T-helper 2 cell treated with Interferon-gamma antibody and Interleukin-4, amounts not matched to agents 100 ng/mL and 5 ng/mL, for 36 hours (primary cell): ENCODE measurements around the gene EPHA6. TPM values are rescaled to one million over a fixed set of nuclear protein-coding genes. Genes with fewer than 3 reads are reported as not detected.
"Not testable (repeated sequence)": the region's sequence is repeated elsewhere in the genome, so short reads cannot be mapped to it uniquely, and the experiment has no call there.

Source experiments
- intact Hi-C: fragments of 100-400 bp; cut with micrococcal nuclease; formaldehyde crosslinking; loops from one replicate; pipeline ENCODE4 v1.15.1; 2023
- total RNA-seq: library from RNA; stranded (reverse); gene quantifications from 2 replicates; pipeline ENCODE4 v1.2.3, GENCODE V29; 2022

Gene EPHA6
- total RNA-seq, 1 donor from 2014 or later, result 0.07 TPM

GRCh38 chr3:97425002-97425401 lies 610.6 kb downstream of the EPHA6 start:
- intact Hi-C loops, result no loop called here

DNA sequence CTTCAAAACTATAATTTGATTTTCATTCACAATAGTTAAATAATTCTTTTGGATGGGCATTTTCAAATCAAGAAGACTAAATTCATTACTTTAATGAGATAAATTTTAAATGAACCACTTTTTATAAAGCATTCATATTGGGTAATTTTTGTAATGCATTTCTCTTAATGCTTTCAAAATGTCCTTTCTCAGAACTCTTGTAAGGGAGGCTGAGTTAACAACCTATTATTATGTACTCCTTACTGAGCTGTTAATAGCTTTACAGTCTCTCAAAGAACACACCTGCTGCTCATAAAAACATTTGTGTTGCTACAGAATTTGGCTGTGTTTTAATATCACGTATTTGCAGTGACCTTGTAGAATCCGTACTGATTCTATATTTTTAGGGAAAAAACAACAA lies 616.2 kb downstream of the EPHA6 start:
- intact Hi-C loops, result no loop called here

- intact Hi-C loops, result no loop called here
These were observed 618.5 kb downstream of the EPHA6 start for GRCh38 chr3:97432914-97433313.

- intact Hi-C loops, result no loop called here
These were observed 623.7 kb downstream of the EPHA6 start for GRCh38 chr3:97438131-97438530.

GRCh38 chr3:97439373-97439772 lies 625.0 kb downstream of the EPHA6 start:
- intact Hi-C loops, result no loop called here

- intact Hi-C loops, result no loop called here
These were observed 649.6 kb downstream of the EPHA6 start for GRCh38 chr3:97464035-97464434.

GRCh38 chr3:97470481-97470880 lies 656.1 kb downstream of the EPHA6 start:
- intact Hi-C loops, result no loop called here

GRCh38 chr3:97479740-97480139 lies 665.3 kb downstream of the EPHA6 start:
- intact Hi-C loops, result no loop called here

DNA sequence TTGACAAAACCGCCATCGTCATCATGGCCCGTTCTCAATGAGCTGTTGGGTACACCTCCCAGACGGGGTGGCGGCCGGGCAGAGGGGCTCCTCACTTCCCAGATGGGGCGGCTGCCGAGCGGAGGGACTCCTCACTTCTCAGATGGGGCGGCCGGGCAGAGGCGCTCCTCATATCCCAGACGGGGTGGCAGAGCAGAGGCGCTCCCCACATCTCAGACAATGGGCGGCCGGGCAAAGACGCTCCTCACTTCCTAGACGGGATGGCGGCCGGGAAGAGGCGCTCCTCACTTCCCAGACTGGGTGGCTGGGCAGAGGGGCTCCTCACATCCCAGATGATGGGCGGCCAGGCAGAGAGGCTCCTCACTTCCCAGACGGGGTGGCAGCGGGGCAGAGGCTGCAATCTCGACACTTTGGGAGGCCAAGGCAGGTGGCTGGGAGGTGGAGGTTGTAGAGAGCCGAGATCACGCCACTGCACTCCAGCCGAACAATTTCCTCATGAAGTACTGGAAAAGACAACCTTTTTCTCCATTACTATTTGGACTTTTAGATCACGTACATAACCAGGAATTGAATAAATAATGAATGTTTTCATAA lies 666.4 kb downstream of the EPHA6 start:
- intact Hi-C loops, result not testable (repeated sequence)

- intact Hi-C loops, result no loop called here
These were observed 667.0 kb downstream of the EPHA6 start for GRCh38 chr3:97481416-97481815.

DNA sequence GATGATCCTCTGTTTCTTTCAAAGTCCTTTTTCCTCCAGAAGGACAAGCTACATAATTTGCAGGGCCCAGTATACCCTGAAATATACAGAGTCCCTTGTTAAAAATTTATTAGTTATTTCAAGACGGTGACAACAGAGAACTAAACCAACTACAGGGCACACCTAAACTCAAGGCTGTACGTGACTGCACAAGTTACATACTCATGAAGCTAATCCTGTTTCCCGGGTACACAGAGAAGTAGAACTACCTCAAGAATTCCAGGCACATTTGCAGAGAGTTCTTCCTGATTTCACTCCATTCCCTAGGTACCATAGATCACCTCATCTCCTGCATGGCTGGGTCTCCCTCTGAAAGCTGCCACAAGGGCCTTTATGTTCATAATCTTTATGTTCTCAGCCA lies 670.8 kb downstream of the EPHA6 start:
- intact Hi-C loops, result no loop called here

- intact Hi-C loops, result no loop called here
These were observed 673.2 kb downstream of the EPHA6 start for GRCh38 chr3:97487587-97487986.

GRCh38 chr3:97488741-97489140 lies 674.3 kb downstream of the EPHA6 start:
- intact Hi-C loops, result no loop called here

DNA sequence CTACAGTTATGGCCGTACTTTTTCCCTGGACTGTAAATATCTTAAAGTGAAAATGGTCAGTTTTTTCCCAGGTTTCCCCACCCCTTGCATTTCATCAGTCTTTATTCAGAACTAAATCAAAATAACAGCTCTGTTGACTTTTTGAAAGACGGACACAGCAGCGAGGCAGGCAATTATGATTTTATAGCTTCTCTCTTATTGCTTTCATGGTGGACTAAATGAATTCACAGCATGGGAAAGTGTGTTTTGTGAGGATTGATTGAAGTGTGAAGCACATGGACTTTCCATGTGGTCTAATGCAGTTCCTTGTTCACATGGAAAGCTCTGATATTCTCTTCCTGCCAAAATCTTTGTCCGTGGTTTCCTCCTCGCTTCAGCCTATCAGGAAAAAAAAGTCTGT lies 681.5 kb downstream of the EPHA6 start:
- intact Hi-C loops, result no loop called here

DNA sequence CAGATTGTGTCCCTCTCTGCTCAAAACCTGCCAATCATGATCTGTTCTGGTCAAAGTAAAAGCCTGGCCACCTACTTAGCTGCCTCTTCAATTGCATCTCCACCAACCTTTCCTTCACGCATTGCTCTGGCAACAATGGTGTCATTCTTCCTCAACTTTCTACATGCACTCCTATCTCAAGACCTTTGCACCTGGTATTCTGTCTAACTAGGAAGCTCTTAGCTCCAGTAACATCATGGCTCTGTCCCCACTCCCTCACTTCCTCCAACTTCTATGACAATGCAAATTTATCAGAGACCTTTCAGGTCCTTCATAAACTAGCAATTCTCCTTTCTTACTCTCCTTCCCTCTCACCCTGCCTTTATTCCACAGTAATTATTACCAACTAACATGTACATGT lies 682.7 kb downstream of the EPHA6 start:
- intact Hi-C loops, result no loop called here

DNA sequence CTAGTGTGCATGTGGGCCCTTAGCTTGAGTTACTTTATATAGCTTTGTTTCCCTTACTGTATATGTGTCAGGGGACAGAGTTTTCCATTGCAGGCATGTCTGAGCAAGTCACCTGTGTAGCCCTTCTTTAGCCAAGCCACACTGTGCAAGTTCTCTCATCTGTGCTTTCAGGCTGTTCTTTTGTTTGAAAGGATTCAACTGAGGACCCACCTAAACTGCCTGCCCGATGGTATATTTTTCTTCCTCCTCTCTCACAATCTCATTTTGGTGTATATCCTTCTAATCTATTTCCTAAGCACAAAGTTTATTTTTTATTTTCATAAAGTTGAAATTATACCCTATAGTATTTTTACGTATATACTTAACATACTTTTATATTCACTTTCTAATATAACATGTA lies 690.1 kb downstream of the EPHA6 start:
- intact Hi-C loops, result no loop called here

- intact Hi-C loops, result no loop called here
These were observed 696.4 kb downstream of the EPHA6 start for GRCh38 chr3:97510795-97511194.

DNA sequence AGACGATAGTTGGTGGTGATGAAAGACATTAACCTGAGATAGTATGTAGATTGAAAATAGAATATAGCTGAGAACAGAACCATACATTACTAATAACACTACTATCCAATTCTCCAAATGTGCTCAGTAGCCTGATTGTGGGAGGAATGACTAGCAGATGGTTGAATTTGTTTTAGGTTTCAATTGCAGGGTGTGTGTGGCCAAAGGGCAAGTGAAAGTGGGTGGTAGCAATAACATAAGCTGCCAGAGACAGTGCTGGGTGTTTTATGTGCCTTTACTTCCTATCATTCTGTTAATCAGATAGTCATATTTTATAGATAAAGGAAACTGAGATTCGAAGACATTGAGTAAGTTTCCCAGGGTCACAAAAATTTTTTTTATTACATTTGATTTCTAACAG lies 700.7 kb downstream of the EPHA6 start:
- intact Hi-C loops, result no loop called here

- intact Hi-C loops, result no loop called here
These were observed 716.3 kb downstream of the EPHA6 start for GRCh38 chr3:97530691-97531090.

- intact Hi-C loops, result not testable (repeated sequence)
These were observed 733.2 kb downstream of the EPHA6 start for GRCh38 chr3:97547573-97547972.

DNA sequence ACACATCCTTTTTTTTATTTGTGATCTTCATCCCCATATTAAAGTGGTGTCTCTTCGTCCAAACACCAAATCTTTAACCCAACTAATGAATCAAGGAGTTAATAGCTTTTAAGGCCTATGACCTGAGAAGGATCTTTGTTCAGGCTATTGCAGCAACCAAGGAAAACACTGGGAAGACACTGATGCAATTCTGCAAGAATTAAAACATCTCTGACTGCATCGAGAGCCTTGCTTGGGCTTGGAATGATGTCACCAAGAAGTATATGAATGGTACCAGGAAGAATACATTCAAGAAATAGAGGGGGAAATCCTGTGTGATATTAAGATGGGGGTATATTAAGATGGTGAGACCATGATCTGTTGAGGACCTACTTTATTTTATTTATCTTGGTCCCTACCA lies 736.0 kb downstream of the EPHA6 start:
- intact Hi-C loops, result no loop called here

- intact Hi-C loops, result no loop called here
These were observed 737.8 kb downstream of the EPHA6 start for GRCh38 chr3:97552186-97552585.

DNA sequence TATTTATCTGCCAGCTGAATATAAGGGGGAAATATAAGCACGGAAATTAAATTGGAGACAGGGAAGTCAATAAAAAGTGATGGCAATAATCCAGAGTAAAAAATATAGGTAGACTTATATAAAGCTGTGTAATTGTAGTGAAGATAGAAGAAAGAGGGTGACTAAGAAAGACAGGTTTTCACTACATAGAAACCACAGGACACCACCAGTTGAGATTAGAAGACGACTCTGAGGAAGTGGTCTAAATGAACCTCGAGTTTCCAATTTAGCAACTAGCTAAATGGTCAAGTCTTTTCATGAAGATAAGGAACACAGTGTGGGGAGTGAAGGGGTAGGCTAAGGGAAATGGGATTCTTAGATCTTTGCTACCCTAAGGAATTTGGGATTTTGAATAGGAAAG lies 761.3 kb downstream of the EPHA6 start:
- intact Hi-C loops, result no loop called here

DNA sequence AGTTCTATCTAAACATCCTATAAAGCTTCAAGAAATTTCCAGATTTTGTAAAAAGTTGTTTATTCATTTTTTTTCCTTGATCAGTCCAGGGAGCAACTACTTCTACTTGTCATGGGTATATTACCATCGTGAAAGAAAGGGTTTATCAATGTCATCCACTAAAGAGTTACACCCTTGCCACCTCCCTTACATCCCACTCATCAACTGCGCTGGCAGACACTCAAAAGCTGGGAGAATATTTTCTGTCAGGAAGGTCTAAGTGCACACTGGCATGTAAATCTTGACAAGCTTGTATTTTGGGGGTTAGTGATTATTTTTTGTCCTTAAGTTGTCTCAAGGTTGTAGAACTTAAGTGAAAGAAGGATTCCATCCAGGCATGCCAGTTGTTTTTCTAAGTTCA lies 761.8 kb downstream of the EPHA6 start:
- intact Hi-C loops, result no loop called here
